HG02759 (cell line): ENCODE data around the gene AHCYL1.
"Not testable (repeated sequence)": the region's sequence is repeated elsewhere in the genome, so short reads cannot be mapped to it uniquely, and the experiment has no call there.

Experiments used
- ATAC-seq: cut with Tn5 transposase; IDR thresholded peaks from one replicate; pipeline ENCODE4 v1.9.1; 2021; ENCODE audit warnings: mild to moderate bottlenecking, moderate library complexity; ENCODE audit not compliant: unreplicated experiment

AHCYL1 gene

GRCh38 chr1:109984456-109985246 is at the start of gene AHCYL1:
Gene AHCYL1 (plus strand): TSS chr1:109984765. CDS start chr1:109985053, 288 bp downstream.
- ATAC-seq: peak; percentile 98

GRCh38 chr1:109935451-109935900 is 49.1 kb upstream of the AHCYL1 start:
- ATAC-seq: no peak

- no peak for ATAC-seq
These were observed 46.8 kb upstream of the AHCYL1 start for GRCh38 chr1:109937738-109938137.

GRCh38 chr1:109938556-109938955 is 46.0 kb upstream of the AHCYL1 start:
- ATAC-seq: no peak

- ATAC-seq: no peak
These were observed 42.1 kb upstream of the AHCYL1 start for GRCh38 chr1:109942434-109942833.

GRCh38 chr1:109944541-109944940 is 40.0 kb upstream of the AHCYL1 start:
- ATAC-seq: no peak

- no peak for ATAC-seq
These were observed 38.1 kb upstream of the AHCYL1 start for GRCh38 chr1:109946511-109946910.

- no peak for ATAC-seq
These were observed 36.8 kb upstream of the AHCYL1 start for GRCh38 chr1:109947582-109948284.

- no peak for ATAC-seq
These were observed 36.3 kb upstream of the AHCYL1 start for GRCh38 chr1:109948285-109948630.

GRCh38 chr1:109950038-109950437 is 34.5 kb upstream of the AHCYL1 start:
- ATAC-seq: no peak

- ATAC-seq: no peak
These were observed 34.1 kb upstream of the AHCYL1 start for GRCh38 chr1:109950509-109950908.

GRCh38 chr1:109951501-109951900 is 33.1 kb upstream of the AHCYL1 start:
- ATAC-seq: not testable (repeated sequence)

GRCh38 chr1:109954041-109954512 is 30.5 kb upstream of the AHCYL1 start:
- ATAC-seq: no peak

GRCh38 chr1:109959632-109959973 is 25.0 kb upstream of the AHCYL1 start:
- ATAC-seq: no peak

- no peak for ATAC-seq
These were observed 24.4 kb upstream of the AHCYL1 start for GRCh38 chr1:109959974-109960744.

GRCh38 chr1:109960745-109961094 is 23.8 kb upstream of the AHCYL1 start:
- no peak for ATAC-seq

- ATAC-seq: no peak
These were observed 20.7 kb upstream of the AHCYL1 start for GRCh38 chr1:109963864-109964263.

- no peak for ATAC-seq
These were observed 15.3 kb upstream of the AHCYL1 start for GRCh38 chr1:109969146-109969829.

GRCh38 chr1:109969907-109970306 is 14.7 kb upstream of the AHCYL1 start:
- no peak for ATAC-seq

GRCh38 chr1:109971559-109971958 is 13.0 kb upstream of the AHCYL1 start:
- ATAC-seq: no peak

- ATAC-seq: no peak
These were observed 10.4 kb upstream of the AHCYL1 start for GRCh38 chr1:109974191-109974590.
